Measurements from ENCODE around the gene C2CD3.
"Not testable (repeated sequence)": the region's sequence is repeated elsewhere in the genome, so short reads cannot be mapped to it uniquely, and the experiment has no call there.

The C2CD3 gene

DNA sequence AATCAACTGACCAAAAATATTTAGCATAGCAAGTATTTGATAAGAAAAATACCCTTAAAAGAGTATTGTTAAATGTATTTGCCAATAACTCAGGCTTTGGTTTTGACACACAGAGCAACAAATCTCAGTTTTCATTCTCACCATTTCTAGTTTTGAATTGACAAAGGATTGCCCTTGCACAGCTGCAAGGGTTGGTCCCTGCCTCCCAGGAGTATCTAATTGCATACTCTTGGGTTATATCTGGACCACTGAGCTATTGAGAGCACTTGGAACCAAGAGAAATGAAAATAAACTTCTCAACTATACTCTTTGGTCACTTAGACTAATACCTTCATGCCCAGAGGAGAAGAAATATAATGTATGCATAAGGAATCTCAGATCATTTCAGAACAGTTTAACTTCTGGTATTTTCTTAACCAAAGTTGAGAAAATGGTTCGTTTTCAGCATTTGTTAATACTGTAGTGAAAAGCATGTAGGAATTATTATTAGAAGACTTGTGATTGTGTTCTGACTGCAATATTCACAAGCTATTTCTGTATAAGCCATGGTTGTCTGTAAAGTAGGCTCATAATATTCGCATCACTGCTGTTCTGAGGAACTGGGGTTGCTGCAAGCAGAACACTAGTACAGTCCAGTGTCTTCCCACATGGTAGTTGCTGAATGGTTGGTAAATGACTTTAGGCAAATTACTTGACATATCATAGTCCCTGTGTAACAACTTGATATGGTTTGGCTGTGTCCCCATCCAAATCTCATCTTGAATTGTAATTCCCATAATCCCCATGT lies 7.9 kb downstream of the C2CD3 start:
- no peak for DNase-seq

GRCh38 chr11:74159642-74160041 lies 11.2 kb downstream of the C2CD3 start:
- no peak for DNase-seq

DNA sequence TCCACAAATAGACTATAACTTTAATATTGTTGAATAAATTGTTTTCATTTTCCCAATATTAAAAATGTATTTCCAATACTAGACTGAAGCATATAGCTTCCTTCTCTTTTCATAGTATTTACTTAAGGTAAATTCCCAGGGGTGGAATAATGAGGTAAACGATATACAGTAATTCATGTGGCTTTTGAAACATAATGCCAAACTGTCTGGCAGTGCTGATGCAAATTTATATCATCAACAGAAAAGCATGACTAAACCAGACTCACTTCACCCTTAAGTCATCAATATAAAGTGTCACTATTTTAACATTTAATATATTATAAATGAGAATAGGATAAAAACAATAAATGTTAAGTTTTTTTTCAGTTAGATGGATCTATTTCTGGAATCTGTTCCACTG lies 13.6 kb downstream of the C2CD3 start:
- no peak for DNase-seq

DNA sequence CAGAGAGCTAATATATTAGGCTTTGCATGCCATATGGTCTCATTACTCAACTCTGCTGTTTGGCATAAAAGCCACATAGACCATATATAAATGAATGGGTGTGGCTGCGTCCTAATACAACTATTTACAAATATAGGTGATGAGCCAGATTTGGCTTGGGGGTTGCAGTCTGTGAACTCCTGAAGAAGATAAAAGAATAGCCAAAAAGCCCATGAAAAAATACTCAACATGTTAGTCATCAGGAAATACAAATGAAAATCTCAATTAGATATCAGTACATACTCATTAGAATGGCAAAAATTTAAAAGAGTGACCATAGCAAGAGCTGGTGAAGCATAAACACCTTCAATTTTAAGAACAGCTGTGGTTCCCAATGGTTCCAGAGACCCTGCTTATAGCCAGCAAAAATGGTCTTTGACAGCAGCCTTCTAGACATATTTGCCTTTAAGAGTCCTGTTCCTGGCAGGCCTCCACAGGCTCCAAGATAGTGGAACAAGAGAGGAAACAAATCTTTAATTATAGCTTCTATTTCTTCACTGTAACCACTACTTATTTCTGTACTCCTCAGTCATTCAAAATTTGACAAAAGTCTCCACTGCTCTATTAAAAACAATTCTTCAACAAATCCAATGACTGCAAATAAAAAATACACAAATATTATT lies 16.1 kb downstream of the C2CD3 start:
- DNase-seq = no peak

DNA sequence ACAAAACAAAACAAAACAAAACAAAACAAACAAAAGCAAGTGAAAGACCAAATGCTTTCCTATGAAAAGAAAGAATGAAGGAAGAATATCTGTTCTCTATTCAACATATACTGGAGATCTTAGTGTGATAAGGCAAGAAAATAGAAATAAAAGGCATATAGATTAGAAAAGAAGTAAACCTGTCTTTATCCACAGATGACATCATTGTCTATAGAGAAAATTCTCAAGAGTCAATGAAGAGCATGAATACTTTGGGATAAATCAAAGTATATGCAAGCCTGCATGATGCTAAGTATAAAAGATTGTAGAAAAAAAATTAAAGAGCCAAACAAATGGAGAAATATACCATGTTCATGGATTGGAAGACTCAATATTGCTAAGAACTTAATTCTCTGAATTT lies 17.6 kb downstream of the C2CD3 start:
- DNase-seq = no peak

- no peak for DNase-seq
Observed at GRCh38 chr11:74147199-74147929, 23.4 kb downstream of the C2CD3 start.

DNA sequence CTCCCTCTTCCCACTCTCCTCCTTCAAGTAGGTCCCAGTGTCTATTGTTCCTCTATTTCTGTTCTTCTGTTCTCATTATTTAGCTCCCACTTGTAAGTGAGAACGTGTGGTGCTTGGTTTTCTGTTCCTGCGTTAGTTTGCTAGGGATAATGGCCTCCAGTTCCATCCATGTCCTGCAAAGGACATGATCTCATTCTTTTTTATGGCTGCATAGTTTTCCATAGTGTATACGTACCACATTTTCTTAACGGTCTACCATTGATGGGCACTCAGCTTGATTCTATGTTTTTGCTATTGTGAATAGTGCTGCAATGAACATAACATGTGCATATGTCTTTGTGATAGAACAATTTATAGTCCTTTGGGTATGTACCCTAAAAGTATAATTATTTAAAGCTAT lies 26.2 kb downstream of the C2CD3 start:
- DNase-seq = no peak

DNA sequence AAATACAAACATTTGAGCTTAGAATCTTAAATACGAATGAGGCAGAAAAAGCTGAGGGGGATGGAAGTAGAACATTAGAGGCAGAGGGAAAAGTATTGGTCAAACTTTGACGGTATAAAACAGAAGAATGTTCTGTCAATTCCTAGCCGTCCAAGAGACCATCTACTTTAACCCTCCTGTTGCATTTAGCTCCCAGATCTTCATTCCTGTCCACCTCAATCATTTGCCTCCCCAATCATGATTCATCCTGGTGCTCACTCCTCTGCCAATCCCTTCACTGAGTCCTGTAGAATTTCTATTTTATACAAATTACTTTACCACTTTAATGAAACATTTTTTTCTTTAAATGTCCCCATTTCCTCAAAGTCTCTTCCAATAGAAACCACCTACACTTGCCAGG lies 28.2 kb downstream of the C2CD3 start:
- DNase-seq = no peak

DNA sequence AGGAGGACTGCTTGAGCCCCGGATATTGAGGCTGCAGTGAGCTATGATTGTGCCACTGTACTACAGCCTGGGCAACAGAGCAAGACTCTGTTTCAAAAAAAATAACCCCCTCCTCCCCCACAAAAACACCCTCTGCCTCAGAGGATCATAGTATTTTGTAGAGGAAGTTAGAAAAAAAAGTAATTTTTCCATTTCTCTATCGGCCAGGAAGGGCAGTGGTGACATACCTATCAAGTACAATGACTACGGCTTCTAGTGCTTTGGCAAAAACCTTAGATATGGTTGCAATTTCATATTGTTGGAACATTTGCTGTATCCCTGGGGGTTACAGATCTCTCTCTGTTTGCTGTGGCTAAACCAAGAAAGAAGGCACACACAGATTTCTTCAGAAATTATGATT lies 28.9 kb downstream of the C2CD3 start:
- DNase-seq = no peak

- no peak for DNase-seq
Observed at GRCh38 chr11:74141241-74141695, 29.5 kb downstream of the C2CD3 start.

GRCh38 chr11:74139919-74140431 lies 30.8 kb downstream of the C2CD3 start:
- not testable (repeated sequence) for DNase-seq

DNA sequence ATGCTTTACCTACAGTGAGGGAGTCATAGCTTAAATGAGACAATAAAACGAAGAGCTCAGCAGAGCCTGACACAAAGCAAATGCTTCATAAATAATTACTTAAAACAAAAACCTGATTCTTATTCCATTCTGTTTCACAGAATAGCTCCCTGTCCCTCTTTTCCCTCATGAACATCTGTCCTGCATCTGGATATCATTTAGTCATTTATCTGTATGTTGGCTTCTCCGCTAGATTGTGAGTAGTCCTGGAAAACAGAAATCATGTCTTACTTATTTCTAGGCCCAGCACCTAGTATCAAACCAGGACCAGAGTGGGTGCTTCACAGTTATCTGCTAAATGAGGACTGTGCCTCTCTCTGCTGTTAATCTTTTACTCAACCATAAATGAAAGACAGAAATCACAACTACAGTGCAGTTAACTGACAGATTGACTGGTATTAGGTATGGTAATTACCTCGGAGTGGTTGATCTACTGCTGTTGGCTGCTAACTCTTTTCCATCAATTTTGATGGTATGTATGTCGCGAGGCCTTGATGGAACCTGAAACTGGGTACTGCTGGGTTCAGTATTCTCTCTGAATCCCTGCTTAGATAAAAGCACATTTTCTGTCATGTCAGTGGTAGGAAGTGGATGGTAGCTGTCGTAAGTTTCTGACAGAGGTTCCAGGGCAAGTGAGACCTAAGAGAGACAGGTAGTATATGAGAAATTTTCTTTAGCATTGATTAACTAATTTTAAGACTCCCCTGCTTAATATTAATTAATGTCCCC lies 31.5 kb downstream of the C2CD3 start:
- DNase-seq = no peak

- no peak for DNase-seq
Observed at GRCh38 chr11:74138572-74138971, 32.2 kb downstream of the C2CD3 start.

GRCh38 chr11:74138021-74138420 lies 32.8 kb downstream of the C2CD3 start:
- no peak for DNase-seq

GRCh38 chr11:74135127-74135840 lies 35.5 kb downstream of the C2CD3 start:
- DNase-seq = no peak

- no peak for DNase-seq
Observed at GRCh38 chr11:74134661-74135060, 36.1 kb downstream of the C2CD3 start.

DNA sequence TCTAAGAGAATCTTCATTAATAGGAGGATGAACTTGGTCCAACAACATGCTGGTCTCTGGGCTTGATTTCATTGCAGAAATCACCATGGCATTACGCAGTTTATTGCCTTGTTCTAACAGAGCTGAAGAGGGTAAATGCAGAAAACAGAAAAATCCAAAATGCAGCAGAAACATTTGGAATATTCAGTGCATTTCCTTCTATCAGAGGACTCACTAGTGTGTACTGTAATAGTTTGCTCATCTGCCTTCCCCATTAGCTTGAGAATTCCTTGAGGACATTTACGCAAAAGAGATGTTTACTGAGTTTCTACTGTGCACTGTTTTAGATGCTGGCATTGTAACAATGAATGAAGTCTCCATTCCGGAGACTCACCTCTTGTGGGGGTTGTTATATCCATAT lies 37.4 kb downstream of the C2CD3 start:
- DNase-seq = no peak

- no peak for DNase-seq
Observed at GRCh38 chr11:74132833-74133232, 38.0 kb downstream of the C2CD3 start.

DNA sequence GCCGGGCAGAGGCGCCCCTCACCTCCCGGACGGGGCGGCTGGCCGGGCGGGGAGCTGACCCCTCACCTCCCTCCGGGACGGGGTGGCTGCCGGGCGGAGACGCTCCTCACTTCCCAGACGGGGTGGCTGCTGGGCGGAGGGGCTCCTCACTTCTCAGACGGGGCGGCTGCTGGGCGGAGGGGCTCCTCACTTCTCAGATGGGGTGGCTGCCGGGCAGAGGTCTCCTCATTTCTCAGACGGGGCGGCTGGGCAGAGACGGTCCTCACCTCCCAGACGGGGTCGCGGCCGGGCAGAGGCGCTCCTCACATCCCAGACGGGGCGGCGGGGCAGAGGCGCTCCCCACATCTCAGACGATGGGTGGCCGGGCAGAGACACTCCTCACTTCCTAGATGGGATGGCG lies 41.7 kb downstream of the C2CD3 start:
- not testable (repeated sequence) for DNase-seq

GRCh38 chr11:74123008-74123448 lies 47.8 kb downstream of the C2CD3 start:
- no peak for DNase-seq

GRCh38 chr11:74121804-74122203 lies 49.0 kb downstream of the C2CD3 start:
- DNase-seq = no peak
